GM18502 (cell line): ENCODE measurements around the gene CD101.

Source experiments
- ATAC-seq: cut with Tn5 transposase; IDR thresholded peaks from one replicate; pipeline ENCODE4 v1.9.1; 2021; ENCODE audit warnings: mild to moderate bottlenecking; ENCODE audit not compliant: unreplicated experiment, poor library complexity

CD101 gene

GRCh38 chr1:117046781-117047180 is 45.2 kb downstream of the CD101 start:
- no peak for ATAC-seq

- no peak for ATAC-seq
Measured at GRCh38 chr1:117047271-117047670, 45.7 kb downstream of the CD101 start.

GRCh38 chr1:117049857-117050256 is 48.3 kb downstream of the CD101 start:
- no peak for ATAC-seq

DNA sequence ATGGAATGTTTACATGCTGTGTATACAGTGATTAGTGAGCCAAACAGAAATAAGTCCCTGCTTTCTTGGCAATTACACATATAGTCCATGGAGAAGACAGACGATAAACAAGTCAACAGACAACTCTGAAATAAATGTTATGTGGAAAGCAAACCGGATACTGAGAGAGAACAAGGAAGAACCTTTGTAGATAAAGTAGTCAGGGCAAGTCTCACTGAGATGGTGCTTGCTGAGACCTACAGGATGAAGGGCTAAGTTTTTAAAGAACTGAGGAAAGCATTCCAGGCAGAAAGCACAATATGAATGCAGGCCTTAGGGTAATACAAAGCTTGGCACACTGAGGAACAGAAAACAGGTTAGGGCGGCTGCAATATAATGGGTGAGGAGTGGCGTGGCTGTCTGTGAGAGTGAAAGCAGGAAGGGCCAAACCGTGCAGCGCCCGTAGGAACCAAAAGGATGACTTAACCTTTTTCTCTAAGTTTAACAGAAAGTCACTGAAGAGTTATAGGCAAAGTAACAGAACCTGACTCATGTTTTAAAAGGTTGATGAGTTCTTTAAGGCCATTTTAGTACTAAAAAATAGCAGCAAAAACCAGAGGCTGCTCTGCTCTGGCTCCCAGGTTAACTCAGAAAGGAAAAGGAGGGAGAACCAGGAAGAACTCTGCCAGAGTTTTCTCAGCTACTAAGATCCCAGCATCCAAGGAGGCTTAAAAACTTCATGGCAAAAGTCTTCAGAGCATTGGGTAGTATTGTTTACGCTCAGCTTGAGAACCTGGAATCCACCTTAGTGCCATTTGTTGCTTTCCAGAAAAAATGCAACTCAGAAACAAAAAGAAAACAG is 49.9 kb downstream of the CD101 start:
- peak; percentile 90 for ATAC-seq

DNA sequence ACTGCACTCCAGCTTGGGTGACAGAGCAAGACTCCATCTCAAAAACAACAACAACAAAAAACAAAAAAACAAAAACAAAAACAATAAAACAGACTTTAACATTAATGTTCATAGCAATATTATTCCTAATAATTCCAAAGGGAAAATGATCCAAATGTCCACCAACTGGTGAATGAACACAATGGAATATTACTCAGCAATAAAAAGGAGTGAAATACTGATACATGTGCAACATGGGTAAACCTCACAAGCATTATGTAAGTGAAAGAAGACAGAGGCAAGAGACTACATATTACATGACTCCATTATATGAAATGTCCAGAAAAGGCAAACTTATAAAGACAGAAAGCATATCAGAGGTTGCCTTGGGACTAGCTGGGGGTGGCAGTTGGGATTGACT is 52.5 kb downstream of the CD101 start:
- no peak for ATAC-seq

- ATAC-seq: no peak
Measured at GRCh38 chr1:117058810-117059209, 57.2 kb downstream of the CD101 start.

GRCh38 chr1:117059334-117059677 is 57.7 kb downstream of the CD101 start:
- peak; percentile 40 for ATAC-seq

- peak; percentile 91 for ATAC-seq
Measured at GRCh38 chr1:117059678-117060440, 58.3 kb downstream of the CD101 start, which contains the start of gene TTF2. TTF2 (plus strand) TSS chr1:117060326; CDS start chr1:117060347, 21 bp downstream.

- peak; percentile 11 for ATAC-seq
Measured at GRCh38 chr1:117060441-117061317, 59.1 kb downstream of the CD101 start.

GRCh38 chr1:117061986-117062415 is 60.4 kb downstream of the CD101 start:
- peak; percentile 34 for ATAC-seq

DNA sequence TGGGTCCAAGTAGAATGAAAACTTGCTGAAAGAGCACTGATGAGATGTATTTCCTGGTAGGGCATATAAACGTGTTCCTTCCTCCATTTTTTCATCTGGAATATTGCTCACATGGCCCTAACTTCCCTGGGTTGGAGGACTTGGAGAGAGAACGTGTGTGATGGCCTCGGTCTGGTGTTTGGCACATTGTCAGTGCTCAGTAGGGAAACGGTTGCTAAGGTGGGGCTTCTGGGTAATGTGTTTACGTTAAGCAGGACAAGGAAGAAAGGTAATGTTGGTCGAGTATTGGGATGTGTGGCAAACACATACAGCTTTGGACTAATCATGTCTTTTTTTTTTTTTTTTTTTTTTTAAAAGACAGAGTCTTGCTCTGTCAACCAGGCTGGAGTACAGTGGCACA is 64.8 kb downstream of the CD101 start:
- ATAC-seq: no peak

DNA sequence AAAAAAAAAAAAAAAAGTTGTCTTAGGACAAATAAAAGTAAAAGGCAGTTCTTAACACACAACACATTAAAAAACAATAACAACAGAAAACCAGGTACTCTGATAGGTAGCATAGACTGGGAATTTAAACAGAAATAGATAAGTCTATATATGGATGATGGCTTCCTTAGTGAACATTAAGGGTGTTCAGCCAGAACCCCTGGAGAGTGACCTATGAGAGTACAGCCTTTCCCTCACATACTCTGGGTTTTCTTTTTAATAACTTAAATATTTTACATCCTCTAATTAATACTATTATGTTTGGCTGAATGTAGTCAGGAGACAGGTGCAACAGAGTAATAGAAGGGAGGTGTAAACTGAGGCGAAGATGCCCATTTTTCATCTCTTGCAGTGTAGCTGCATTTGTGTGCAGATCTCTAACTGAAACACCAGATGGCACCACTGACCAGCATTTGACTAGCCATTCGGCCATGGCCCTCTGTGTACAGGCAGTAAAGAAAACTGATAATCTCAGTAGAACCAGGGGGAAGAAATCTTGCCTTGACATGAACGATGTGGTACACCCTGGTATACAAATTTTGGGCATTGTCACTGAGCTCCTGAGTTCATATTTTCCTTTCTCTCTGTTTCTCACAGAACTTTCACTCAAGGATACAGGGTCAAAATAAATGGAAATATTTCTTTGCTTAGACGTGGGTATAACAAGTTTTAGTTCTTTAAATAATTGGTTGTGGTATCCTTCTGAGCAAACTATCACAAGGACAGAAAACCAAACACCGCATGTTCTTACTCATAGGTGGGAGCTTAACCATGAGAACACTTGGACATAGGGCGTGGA is 66.2 kb downstream of the CD101 start:
- ATAC-seq: peak; percentile 70

GRCh38 chr1:117068580-117068979 is 67.0 kb downstream of the CD101 start:
- ATAC-seq: no peak

DNA sequence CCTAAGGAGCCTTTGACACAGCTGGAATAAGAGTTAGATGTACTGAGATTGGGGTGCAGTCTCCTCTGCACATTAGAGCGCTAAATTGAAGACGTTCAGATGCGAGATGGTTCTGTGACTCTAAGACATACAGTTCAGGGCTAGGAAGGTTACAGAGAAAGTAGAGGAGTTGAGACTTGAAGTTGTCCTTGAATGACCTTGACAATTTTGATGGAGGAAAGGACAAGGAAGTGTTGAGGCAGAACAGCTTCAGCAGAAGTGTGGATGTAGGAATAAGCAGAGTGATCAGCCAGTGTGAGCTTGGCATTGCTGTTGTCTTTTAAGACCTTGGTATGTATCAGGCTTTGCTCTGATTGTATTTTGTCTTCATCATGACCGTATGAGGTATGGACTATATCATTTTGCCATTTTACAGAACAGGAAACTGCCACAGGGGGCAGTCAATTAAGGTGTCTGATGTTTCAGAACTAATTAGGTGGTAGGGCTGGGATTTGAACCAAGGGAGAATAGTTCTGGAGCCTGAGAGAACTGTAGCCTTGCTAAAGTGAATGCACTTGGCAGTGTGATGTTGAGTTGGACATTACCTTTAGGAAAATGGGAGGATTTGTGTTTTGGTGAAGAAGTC is 67.8 kb downstream of the CD101 start:
- ATAC-seq: no peak

DNA sequence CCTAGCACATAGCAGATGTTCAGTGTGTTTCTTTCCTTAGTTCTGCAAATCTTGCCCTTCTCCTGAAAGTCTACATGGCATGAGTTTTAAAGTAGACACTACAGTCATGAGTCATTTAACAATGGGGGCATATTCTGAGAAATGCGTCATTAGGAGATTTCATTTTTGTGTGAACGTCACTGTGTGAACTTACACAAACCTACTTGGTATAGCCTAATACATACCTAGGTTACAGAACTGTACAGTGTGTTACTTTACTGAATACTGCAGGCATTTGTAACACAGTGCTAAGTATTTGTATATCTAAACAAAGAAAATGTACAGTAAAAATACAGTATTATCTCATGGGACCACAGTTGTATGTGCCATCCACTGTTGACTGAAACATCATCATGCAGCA is 68.6 kb downstream of the CD101 start:
- ATAC-seq: peak; percentile 53

DNA sequence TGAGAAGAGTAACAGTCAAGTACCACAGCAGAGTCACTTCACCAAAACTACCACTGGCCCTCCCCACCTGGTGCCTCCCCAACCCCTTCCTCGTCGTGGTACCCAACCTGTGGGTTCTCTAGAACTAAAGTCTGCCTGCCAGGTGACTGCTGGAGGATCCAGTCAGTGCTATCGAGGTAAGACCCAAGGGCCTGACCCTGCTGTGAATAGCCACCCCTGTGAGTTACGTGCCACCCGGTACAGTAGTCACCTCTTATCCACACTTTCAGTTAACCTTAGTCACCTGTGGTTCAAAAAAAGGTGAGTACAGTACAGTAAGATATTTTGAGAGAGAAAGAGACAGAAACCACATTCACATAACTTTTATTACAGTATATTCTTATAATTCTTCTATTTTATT is 75.1 kb downstream of the CD101 start:
- no peak for ATAC-seq

GRCh38 chr1:117077267-117077666 is 75.7 kb downstream of the CD101 start:
- no peak for ATAC-seq

GRCh38 chr1:117079737-117080136 is 78.2 kb downstream of the CD101 start:
- no peak for ATAC-seq

DNA sequence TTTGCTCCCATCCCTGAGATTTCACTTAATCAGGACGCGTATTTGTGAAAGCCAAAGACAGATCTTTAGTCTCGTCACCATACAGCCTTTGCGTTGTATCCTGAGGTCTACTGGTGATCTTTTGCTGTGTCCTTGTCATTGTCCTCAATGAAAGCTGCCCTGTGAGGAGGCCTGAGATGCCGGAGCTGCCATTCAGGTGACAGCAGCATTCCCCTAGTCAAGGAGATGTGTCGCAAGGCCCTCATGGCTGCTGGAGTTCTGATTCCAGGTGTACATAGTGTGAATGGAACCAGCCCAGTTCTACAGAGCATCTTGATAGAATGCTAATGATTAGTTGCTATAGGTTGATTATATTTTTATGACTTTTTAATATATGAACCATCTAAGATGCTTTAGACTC is 82.7 kb downstream of the CD101 start:
- ATAC-seq: no peak
